Measurements from ENCODE around the gene FLOT1.

The FLOT1 gene

GRCh38 chr6:30690403-30691207 lies 51.9 kb downstream of the FLOT1 start, which contains the start of gene NRM (continued):
- TF ChIP-seq, protein P1, sequence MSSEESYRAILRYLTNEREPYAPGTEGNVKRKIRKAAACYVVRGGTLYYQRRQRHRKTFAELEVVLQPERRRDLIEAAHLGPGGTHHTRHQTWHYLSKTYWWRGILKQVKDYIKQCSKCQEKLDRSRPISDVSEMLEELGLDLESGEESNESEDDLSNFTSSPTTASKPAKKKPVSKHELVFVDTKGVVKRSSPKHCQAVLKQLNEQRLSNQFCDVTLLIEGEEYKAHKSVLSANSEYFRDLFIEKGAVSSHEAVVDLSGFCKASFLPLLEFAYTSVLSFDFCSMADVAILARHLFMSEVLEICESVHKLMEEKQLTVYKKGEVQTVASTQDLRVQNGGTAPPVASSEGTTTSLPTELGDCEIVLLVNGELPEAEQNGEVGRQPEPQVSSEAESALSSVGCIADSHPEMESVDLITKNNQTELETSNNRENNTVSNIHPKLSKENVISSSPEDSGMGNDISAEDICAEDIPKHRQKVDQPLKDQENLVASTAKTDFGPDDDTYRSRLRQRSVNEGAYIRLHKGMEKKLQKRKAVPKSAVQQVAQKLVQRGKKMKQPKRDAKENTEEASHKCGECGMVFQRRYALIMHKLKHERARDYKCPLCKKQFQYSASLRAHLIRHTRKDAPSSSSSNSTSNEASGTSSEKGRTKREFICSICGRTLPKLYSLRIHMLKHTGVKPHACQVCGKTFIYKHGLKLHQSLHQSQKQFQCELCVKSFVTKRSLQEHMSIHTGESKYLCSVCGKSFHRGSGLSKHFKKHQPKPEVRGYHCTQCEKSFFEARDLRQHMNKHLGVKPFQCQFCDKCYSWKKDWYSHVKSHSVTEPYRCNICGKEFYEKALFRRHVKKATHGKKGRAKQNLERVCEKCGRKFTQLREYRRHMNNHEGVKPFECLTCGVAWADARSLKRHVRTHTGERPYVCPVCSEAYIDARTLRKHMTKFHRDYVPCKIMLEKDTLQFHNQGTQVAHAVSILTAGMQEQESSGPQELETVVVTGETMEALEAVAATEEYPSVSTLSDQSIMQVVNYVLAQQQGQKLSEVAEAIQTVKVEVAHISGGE (tag by site-specific recombination; conservative IDR thresholded peaks at IDR 0.05; ENCODE audit: low read depth), result peak; percentile 93
- TF ChIP-seq ZNF341 (tag by site-specific recombination; IDR thresholded peaks at IDR 0.05; ENCODE audit: low read depth) (peak; percentile 45), ZNF600 (tag by site-specific recombination; IDR thresholded peaks at IDR 0.05) (peak; percentile 82), PRDM1 (tag by site-specific recombination; IDR thresholded peaks at IDR 0.05) (no peak), ZBTB48 (tag by site-specific recombination; IDR thresholded peaks at IDR 0.05) (peak; percentile 87), SP2 (tag by site-specific recombination; IDR thresholded peaks at IDR 0.05) (peak; percentile 89), ZBTB17 (tag by site-specific recombination; IDR thresholded peaks at IDR 0.05) (peak; percentile 90), REST (tag by site-specific recombination; IDR thresholded peaks at IDR 0.05) (no peak), KLF17 (tag by site-specific recombination; IDR thresholded peaks at IDR 0.05) (0 out of 2 replicates have a peak, but pooled peaks have one; percentile 8), ZNF830 (tag by site-specific recombination; IDR thresholded peaks at IDR 0.05; ENCODE audit: low read depth) (no peak), KLF10 (tag by site-specific recombination; IDR thresholded peaks at IDR 0.05) (peak; percentile 86), KLF1 (tag by site-specific recombination; IDR thresholded peaks at IDR 0.05) (peak; percentile 77), ZNF248 (tag by site-specific recombination; IDR thresholded peaks at IDR 0.05) (no peak), ZIC2 (tag by site-specific recombination; IDR thresholded peaks at IDR 0.05) (peak; percentile 53), ZNF292 (tag by site-specific recombination; IDR thresholded peaks at IDR 0.05; ENCODE audit: borderline replicate concordance, low read depth) (no peak), ZBTB26 (tag by site-specific recombination; optimal IDR thresholded peaks at IDR 0.05) (peak; percentile 44), KLF7 (tag by site-specific recombination; IDR thresholded peaks at IDR 0.05; ENCODE audit: borderline replicate concordance) (peak; percentile 46; the same call in 1 of the 2 replicates)
